ENCODE data around the gene KCNJ16.

DNA sequence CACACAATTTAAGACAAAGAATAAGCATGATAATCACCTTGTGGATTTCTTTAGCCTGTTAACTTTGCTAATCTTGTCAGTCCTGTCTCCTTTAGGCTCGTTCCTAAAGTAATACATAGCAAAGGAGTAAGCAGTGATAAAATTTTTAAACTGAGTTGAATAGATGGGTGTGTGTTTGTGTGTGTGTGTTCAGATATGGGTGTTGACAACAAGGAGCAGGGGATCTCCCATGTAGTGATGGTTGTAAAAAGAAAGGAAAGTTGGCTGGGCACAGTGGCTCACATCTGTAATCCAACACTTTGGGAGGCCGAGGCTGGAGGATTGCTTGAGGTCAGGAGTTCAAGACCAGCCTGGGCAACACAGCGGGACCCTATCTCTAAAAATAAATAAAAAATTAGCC lies 49.7 kb downstream of the KCNJ16 start:
- TF ChIP-seq POLR2A (IDR thresholded peaks at IDR 0.05; ENCODE audit: extremely low read depth, insufficient read length): no peak
- TF ChIP-seq, protein P1, sequence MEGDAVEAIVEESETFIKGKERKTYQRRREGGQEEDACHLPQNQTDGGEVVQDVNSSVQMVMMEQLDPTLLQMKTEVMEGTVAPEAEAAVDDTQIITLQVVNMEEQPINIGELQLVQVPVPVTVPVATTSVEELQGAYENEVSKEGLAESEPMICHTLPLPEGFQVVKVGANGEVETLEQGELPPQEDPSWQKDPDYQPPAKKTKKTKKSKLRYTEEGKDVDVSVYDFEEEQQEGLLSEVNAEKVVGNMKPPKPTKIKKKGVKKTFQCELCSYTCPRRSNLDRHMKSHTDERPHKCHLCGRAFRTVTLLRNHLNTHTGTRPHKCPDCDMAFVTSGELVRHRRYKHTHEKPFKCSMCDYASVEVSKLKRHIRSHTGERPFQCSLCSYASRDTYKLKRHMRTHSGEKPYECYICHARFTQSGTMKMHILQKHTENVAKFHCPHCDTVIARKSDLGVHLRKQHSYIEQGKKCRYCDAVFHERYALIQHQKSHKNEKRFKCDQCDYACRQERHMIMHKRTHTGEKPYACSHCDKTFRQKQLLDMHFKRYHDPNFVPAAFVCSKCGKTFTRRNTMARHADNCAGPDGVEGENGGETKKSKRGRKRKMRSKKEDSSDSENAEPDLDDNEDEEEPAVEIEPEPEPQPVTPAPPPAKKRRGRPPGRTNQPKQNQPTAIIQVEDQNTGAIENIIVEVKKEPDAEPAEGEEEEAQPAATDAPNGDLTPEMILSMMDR (IDR thresholded peaks at IDR 0.05; ENCODE audit: low read depth, low read length): no peak
- TF ChIP-seq, protein P2, sequence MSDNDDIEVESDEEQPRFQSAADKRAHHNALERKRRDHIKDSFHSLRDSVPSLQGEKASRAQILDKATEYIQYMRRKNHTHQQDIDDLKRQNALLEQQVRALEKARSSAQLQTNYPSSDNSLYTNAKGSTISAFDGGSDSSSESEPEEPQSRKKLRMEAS (IDR thresholded peaks at IDR 0.05; ENCODE audit: low read depth, low read length): no peak

All from NB4 (cell line).